Nephron progenitor cell (in vitro differentiated cells): Measurements from ENCODE around the gene HOXA11.

ENCODE experiments used
- DNase-seq: peaks from one replicate; pipeline ENCODE4 v3.0.0; 2021
- H3K27ac Mint-ChIP-seq: 2 replicates; pipeline ENCODE4 v1.8.0; 2021; ENCODE audit warnings: mild to moderate bottlenecking, moderate library complexity, mixed read lengths
- H3K27me3 Mint-ChIP-seq: 2 replicates; pipeline ENCODE4 v1.8.0; 2021; ENCODE audit warnings: mild to moderate bottlenecking, low read depth, mixed read lengths; ENCODE audit not compliant: poor library complexity
- H3K36me3 Mint-ChIP-seq: 2 replicates; pipeline ENCODE4 v1.8.0; 2021; ENCODE audit warnings: low read depth, mixed read lengths
- H3K4me1 Mint-ChIP-seq: 2 replicates; pipeline ENCODE4 v1.8.0; 2021; ENCODE audit warnings: mixed read lengths
- H3K4me3 Mint-ChIP-seq: 2 replicates; pipeline ENCODE4 v1.8.0; 2021; ENCODE audit warnings: mild to moderate bottlenecking, moderate library complexity, mixed read lengths
- H3K9me3 Mint-ChIP-seq: 2 replicates; pipeline ENCODE4 v1.8.0; 2021; ENCODE audit warnings: mild to moderate bottlenecking, moderate library complexity, mixed read lengths
- TF ChIP-seq, protein P1 (sequence below): fragments of 200-600 bp; sonication (generic); IDR thresholded peaks from 2 replicates; pipeline ENCODE4 v1.5.0; 2021; ENCODE audit warnings: antibody characterized with exemption

The HOXA11 gene

DNA sequence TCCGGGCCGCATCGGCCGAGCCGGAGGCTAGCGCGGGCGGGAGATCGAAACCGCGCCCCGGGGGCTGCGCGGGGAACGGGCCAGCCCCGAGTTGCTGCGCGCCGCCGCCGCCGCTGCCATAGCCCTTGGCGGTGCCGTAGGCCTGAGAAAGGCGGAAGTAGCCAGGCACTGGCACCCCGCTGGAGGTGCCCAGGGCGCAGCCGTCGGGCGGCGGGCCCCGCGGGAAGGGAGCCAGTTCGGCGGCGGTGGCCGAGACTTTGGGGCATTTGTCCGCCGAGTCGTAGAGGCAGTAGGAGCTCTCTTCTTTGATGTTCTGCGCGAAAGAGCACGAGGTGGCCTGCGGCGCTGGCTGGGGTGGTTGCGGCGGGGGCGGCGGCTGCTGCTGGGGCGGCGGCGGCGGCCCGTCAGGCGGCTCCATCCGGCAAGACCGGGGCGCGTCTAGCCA lies 11.5 kb downstream of the HOXA11 start:
- peaks cover 30% of the 10 kb centered on the region for H3K27me3 Mint-ChIP-seq
- DNase-seq, result peak; percentile 33
- H3K27ac Mint-ChIP-seq, result no peak overlapping the region
- peak overlapping the region; percentile 56 for H3K4me3 Mint-ChIP-seq
- H3K4me1 Mint-ChIP-seq, result peaks cover 60% of the 10 kb centered on the region
- H3K9me3 Mint-ChIP-seq, result no peaks in the 10 kb centered on the region
- H3K36me3 Mint-ChIP-seq, result peaks cover 32% of the 10 kb centered on the region
- TF ChIP-seq, protein P1, sequence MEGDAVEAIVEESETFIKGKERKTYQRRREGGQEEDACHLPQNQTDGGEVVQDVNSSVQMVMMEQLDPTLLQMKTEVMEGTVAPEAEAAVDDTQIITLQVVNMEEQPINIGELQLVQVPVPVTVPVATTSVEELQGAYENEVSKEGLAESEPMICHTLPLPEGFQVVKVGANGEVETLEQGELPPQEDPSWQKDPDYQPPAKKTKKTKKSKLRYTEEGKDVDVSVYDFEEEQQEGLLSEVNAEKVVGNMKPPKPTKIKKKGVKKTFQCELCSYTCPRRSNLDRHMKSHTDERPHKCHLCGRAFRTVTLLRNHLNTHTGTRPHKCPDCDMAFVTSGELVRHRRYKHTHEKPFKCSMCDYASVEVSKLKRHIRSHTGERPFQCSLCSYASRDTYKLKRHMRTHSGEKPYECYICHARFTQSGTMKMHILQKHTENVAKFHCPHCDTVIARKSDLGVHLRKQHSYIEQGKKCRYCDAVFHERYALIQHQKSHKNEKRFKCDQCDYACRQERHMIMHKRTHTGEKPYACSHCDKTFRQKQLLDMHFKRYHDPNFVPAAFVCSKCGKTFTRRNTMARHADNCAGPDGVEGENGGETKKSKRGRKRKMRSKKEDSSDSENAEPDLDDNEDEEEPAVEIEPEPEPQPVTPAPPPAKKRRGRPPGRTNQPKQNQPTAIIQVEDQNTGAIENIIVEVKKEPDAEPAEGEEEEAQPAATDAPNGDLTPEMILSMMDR, result no peak

DNA sequence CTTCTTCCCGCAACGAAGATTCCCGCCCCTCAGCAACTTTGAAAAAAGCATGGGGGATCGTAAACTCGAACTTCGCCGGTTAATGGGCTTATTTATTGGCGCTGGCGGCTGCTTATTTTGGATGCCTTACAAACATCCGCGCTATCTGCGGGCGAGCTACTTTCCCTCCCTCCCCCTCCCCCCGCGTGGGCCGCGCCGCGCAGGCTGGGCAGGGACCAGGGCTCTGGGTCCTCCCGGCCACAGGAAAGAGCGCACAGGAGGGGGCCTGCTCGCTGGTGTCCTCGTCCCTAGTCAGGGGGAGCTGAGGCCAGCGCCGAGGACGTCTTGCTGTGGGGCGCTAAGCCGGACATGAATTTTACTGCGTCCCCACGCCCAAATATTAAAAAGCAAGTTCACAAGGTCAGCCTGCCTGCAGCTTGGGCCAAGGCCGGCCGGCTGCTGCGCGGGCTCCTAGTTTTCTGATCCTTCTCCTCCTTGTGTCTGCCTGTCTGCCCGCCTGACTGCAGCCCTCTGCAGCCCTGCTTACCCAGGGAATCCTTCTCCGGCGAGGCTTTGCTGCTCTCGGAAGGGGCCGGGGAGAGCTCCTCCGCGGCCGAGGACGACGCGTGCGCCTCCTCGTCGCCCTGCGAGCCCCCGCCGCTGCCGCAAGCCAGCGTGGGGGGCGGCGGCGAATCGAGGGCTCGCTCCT lies 12.1 kb downstream of the HOXA11 start:
- peaks cover 38% of the 10 kb centered on the region for H3K36me3 Mint-ChIP-seq
- DNase-seq, result peak; percentile 69
- H3K27me3 Mint-ChIP-seq, result peaks cover 26% of the 10 kb centered on the region
- H3K4me3 Mint-ChIP-seq, result peak overlapping the region; percentile 97
- peaks cover 57% of the 10 kb centered on the region for H3K4me1 Mint-ChIP-seq
- H3K27ac Mint-ChIP-seq, result peak overlapping the region; percentile 100
- TF ChIP-seq, protein P1, result no peak
- H3K9me3 Mint-ChIP-seq, result no peaks in the 10 kb centered on the region

DNA sequence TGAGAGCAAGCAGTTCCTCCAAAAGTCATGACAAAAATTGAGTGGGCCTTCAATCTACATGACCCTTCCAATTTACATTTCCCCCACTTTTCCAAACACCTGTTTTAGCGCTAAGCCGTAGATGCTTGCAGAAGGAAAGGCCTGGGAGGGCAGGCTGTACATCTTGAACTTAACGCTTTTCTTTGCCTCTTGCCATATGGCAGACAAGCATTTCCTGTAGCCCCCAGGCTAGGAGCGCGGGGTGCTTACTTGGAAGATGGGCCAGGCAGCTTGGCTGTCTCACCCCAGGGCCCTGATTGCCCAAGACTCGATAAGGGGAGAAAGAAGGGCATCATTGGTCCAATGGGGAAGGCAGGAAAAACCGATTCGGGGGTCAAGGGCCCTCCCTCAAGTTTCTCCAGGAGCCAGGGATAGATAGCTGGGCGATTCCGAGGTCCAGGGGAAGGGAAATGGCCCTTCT lies 12.7 kb downstream of the HOXA11 start:
- TF ChIP-seq, protein P1, result no peak
- Mint-ChIP-seq H3K4me3 (peak overlapping the region; percentile 97), H3K27ac (peak overlapping the region; percentile 100), H3K4me1 (peaks cover 57% of the 10 kb centered on the region), H3K36me3 (peaks cover 44% of the 10 kb centered on the region), H3K27me3 (peaks cover 21% of the 10 kb centered on the region), H3K9me3 (no peaks in the 10 kb centered on the region)
- peak; percentile 17 for DNase-seq

DNA sequence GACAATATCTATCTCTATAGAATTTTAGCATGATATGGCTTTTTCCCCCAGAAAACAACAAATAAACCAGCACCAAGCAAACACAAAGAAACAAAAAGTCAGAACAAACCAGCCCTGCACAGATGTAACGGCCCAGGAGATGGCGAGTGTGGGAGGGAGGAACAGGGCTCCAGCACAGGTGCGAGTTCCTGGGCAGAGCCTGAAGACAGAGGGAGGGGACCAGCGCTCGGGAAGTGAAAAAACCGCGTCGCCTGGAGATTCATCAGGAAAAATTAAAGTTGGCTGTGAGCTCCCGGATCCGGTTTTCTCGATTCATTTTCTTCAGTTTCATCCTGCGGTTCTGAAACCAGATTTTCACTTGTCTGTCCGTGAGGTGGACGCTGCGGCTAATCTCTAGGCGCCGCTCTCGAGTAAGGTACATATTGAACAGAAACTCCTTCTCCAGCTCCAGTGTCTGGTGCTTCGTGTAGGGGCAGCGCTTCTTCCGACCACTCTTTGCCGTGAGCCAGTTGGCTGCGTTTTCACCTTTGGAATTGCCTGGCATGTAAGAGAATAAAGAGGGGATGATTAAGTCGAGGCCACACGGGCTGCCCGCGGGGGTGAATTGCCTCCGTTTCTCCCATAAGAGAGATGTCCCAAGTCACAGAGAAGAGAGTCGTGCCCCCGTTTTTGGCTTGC lies 13.3 kb downstream of the HOXA11 start:
- TF ChIP-seq, protein P1, result no peak
- peak overlapping the region; percentile 97 for H3K4me3 Mint-ChIP-seq
- DNase-seq, result peak; percentile 22
- H3K27me3 Mint-ChIP-seq, result peaks cover 21% of the 10 kb centered on the region
- H3K4me1 Mint-ChIP-seq, result peaks cover 56% of the 10 kb centered on the region
- H3K36me3 Mint-ChIP-seq, result peaks cover 50% of the 10 kb centered on the region
- peak overlapping the region; percentile 100 for H3K27ac Mint-ChIP-seq
- H3K9me3 Mint-ChIP-seq, result no peaks in the 10 kb centered on the region

DNA sequence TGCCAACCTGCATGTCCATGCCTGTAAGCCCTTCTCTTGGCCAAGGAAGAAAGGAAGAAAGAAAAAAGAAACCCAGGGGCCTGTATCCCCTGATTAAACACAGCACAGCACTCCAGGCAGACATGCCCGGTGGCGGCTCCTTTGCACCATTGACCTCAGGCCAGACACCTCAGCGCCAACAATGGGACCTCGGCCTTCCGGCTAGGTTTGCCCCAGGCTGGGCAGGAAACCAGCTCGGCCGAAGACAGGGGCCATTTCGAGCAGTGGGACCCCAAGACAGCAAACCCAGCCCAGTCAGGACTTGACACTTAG lies 13.8 kb downstream of the HOXA11 start:
- peak overlapping the region; percentile 100 for H3K27ac Mint-ChIP-seq
- H3K4me3 Mint-ChIP-seq, result peak overlapping the region; percentile 97
- TF ChIP-seq, protein P1, result no peak
- H3K4me1 Mint-ChIP-seq, result peaks cover 51% of the 10 kb centered on the region
- peaks cover 50% of the 10 kb centered on the region for H3K36me3 Mint-ChIP-seq
- H3K9me3 Mint-ChIP-seq, result no peaks in the 10 kb centered on the region
- peaks cover 21% of the 10 kb centered on the region for H3K27me3 Mint-ChIP-seq
- peak; percentile 39 for DNase-seq
